GM12878 (cell line): Measurements from ENCODE around the gene RBMS1. TPM values are rescaled to one million over a fixed set of nuclear protein-coding genes. Genes with fewer than 3 reads are reported as not detected.

Experiments used
- ATAC-seq: fragments of 200-7000 bp; cut with Tn5 transposase; 3 replicates; pipeline ENCODE4 v1.9.1; 2020; ENCODE audit warnings: mild to moderate bottlenecking, moderate library complexity
- BruUV-seq: library from RNA; stranded (reverse); fragments of 400-500 nt; replicated peaks from 2 replicates; lab custom pipeline; 2021; lab: Mats Ljungman, UMichigan
- CTCF ChIA-PET: fragments of 300-600 bp; sonication (Branson Sonifier 250); formaldehyde crosslinking; extraction: SDS; loops from one replicate; lab custom pipeline; 2021; ENCODE audit warnings: inconsistent platforms; lab: Yijun Ruan, JAX
- POLR2A ChIA-PET: fragments of 350-600 bp; formaldehyde crosslinking; extraction: SDS; loops from one replicate; lab custom pipeline; 2021; ENCODE audit warnings: inconsistent platforms; lab: Charles Lee
- RAD21 ChIA-PET: fragments of 300-600 bp; sonication (Branson Sonifier 250); formaldehyde crosslinking; loops from one replicate; lab custom pipeline; 2023; ENCODE audit warnings: antibody characterized with exemption; ENCODE audit not compliant: unreplicated experiment; lab: Charles Lee
- SMC1A ChIA-PET: fragments of 300-600 bp; sonication (Branson Sonifier 250); formaldehyde crosslinking; loops from one replicate; lab custom pipeline; 2023; ENCODE audit not compliant: unreplicated experiment, uncharacterized antibody; lab: Charles Lee
- DNase-seq: peaks from one replicate; pipeline ENCODE4 v3.0.0-alpha.2; 2011; ENCODE audit warnings: low read depth, low spot score
- FAIRE-seq: peaks from 3 replicates; lab custom pipeline; 2011; peaks lifted over from hg19 to GRCh38; lab: Jason Lieb, UNC
- H2AFZ ChIP-seq: 2 replicates; pipeline ENCODE4 v1.6.0; 2011; ENCODE audit warnings: low read depth, low read length, control low read depth; ENCODE audit not compliant: control insufficient read depth
- H3K27ac ChIP-seq: 2 replicates; pipeline ENCODE4 v1.5.1; 2011; ENCODE audit warnings: control low read depth; ENCODE audit not compliant: control insufficient read depth, insufficient read depth
- H3K27me3 ChIP-seq, 2 experiments: replicated peaks in 1 of 2; 2 replicates each; pipeline versions ENCODE4 v1.6.0 to v1.6.1; 2011; ENCODE audit warnings: low read length in 1 of 2; ENCODE audit not compliant: control insufficient read depth in 2 of 2, insufficient read depth in 2 of 2
- H3K36me3 ChIP-seq, 2 experiments: 2 replicates each; pipeline ENCODE4 v1.5.1; 2011; ENCODE audit warnings: low read length in 1 of 2; ENCODE audit not compliant: control insufficient read depth in 2 of 2, insufficient read depth in 2 of 2
- H3K4me1 ChIP-seq: 2 replicates; pipeline ENCODE4 v1.6.1; 2011; ENCODE audit warnings: mild to moderate bottlenecking, low read length, moderate library complexity, mixed read lengths; ENCODE audit not compliant: control insufficient read depth, insufficient read depth
- H3K4me2 ChIP-seq: 2 replicates; pipeline ENCODE4 v1.6.0; 2011; ENCODE audit warnings: control low read depth; ENCODE audit not compliant: control insufficient read depth, insufficient read depth
- H3K4me3 ChIP-seq: fragments of 200-600 bp; sonication (generic); 2 replicates; pipeline ENCODE4 v1.5.1; 2016
- H3K79me2 ChIP-seq: 2 replicates; pipeline ENCODE4 v1.6.0; 2011; ENCODE audit warnings: low read length; ENCODE audit not compliant: control insufficient read depth, insufficient read depth
- H3K9ac ChIP-seq: 2 replicates; pipeline ENCODE4 v1.8.0; 2011; ENCODE audit warnings: low read length, control low read depth, mixed read lengths; ENCODE audit not compliant: control insufficient read depth, insufficient read depth
- H3K9me3 ChIP-seq: replicated peaks from 3 replicates; pipeline ENCODE4 v1.5.1; 2011; ENCODE audit warnings: mild to moderate bottlenecking, low read length; ENCODE audit not compliant: control insufficient read depth, insufficient read depth
- H4K20me1 ChIP-seq: 2 replicates; pipeline ENCODE4 v1.6.0; 2011; ENCODE audit not compliant: control insufficient read depth, insufficient read depth
- BCL3 ChIP-seq: IDR thresholded peaks from 2 replicates; pipeline ENCODE4 v1.6.1; 2011; ENCODE audit warnings: borderline replicate concordance, low read depth, mild to moderate bottlenecking, moderate library complexity, low read length; ENCODE audit not compliant: insufficient read depth, poor library complexity, severe bottlenecking
- BRCA1 ChIP-seq: IDR thresholded peaks from 2 replicates; pipeline ENCODE4 v1.6.1; 2011; ENCODE audit warnings: low read depth, low read length, improper control_type of control experiment
- CTCF ChIP-seq, 3 experiments: IDR thresholded peaks in 2 of 3; conservative IDR thresholded peaks in 1 of 3; 2 replicates each; pipeline ENCODE4 v1.5.1; 2011; ENCODE audit warnings: low read depth in 3 of 3, low read length in 3 of 3, mild to moderate bottlenecking in 3 of 3, control low read depth in 2 of 3, moderate library complexity in 2 of 3, inconsistent platforms in 1 of 3, mixed read lengths in 1 of 3; ENCODE audit not compliant: control insufficient read depth in 2 of 3, insufficient read depth in 1 of 3; ENCODE audit errors: extremely low read depth in 1 of 3
- IRF5 ChIP-seq: fragments of 450-650 bp; IDR thresholded peaks from 2 replicates; pipeline ENCODE4 v1.6.1; 2017; ENCODE audit warnings: borderline replicate concordance
- NR2F1 ChIP-seq: fragments of 450-650 bp; conservative IDR thresholded peaks from 2 replicates; pipeline ENCODE4 v1.6.1; 2017; ENCODE audit warnings: mild to moderate bottlenecking
- PKNOX1 ChIP-seq: fragments of 450-650 bp; IDR thresholded peaks from 2 replicates; pipeline ENCODE4 v1.6.1; 2016; ENCODE audit warnings: mild to moderate bottlenecking
- PML ChIP-seq: IDR thresholded peaks from 2 replicates; pipeline ENCODE4 v1.6.1; 2012; ENCODE audit warnings: low read length, inconsistent platforms
- POU2F2 ChIP-seq: IDR thresholded peaks from 3 replicates; pipeline ENCODE4 v1.6.1; 2011; ENCODE audit warnings: low read depth, mild to moderate bottlenecking, low read length, borderline replicate concordance
- RELA ChIP-seq: fragments of 450-650 bp; IDR thresholded peaks from 2 replicates; pipeline ENCODE4 v1.8.0; 2014; ENCODE audit warnings: borderline replicate concordance; ENCODE audit not compliant: partially characterized antibody
- SIX5 ChIP-seq: IDR thresholded peaks from 2 replicates; pipeline ENCODE4 v1.6.1; 2011; ENCODE audit warnings: mild to moderate bottlenecking, low read depth, low read length, moderate library complexity; ENCODE audit not compliant: severe bottlenecking
- SMAD1 ChIP-seq: fragments of 450-650 bp; IDR thresholded peaks from 2 replicates; pipeline ENCODE4 v1.6.1; 2018; ENCODE audit warnings: mild to moderate bottlenecking, low read depth; ENCODE audit not compliant: partially characterized antibody
- SMC3 ChIP-seq: IDR thresholded peaks from 2 replicates; pipeline ENCODE4 v1.6.1; 2011; ENCODE audit warnings: low read length, improper control_type of control experiment, borderline replicate concordance
- SREBF1 ChIP-seq: IDR thresholded peaks from 2 replicates; pipeline ENCODE4 v1.6.1; 2012; ENCODE audit warnings: mild to moderate bottlenecking, low read length
- STAT3 ChIP-seq: IDR thresholded peaks from 2 replicates; pipeline ENCODE4 v1.6.1; 2011; ENCODE audit warnings: low read depth, low read length, improper control_type of control experiment
- YY1 ChIP-seq: IDR thresholded peaks from 2 replicates; pipeline ENCODE4 v1.6.1; 2011; ENCODE audit warnings: low read depth, mild to moderate bottlenecking, low read length
- ZNF384 ChIP-seq: IDR thresholded peaks from 2 replicates; pipeline ENCODE4 v1.6.1; 2012; ENCODE audit warnings: low read depth, mild to moderate bottlenecking, low read length, improper control_type of control experiment, borderline replicate concordance
- WGBS: methylation state at CpG from one replicate; pipeline ENCODE4 v1.1.6; 2016; ENCODE audit warnings: low lambda C conversion rate; ENCODE audit not compliant: insufficient replicate concordance, insufficient coverage; ENCODE audit errors: missing lambda C conversion rate; 5-methylcytosine and 5-hydroxymethylcytosine counted together
- in situ Hi-C: fragments of 300-500 bp; cut with MboI; formaldehyde crosslinking; loops from 9 replicates; pipeline ENCODE4 v1.14.3; 2018; ENCODE audit warnings: mixed read lengths
- intact Hi-C: fragments of 100-400 bp; cut with micrococcal nuclease; formaldehyde crosslinking; loops from one replicate; pipeline ENCODE4 v1.14.2; 2022; ENCODE audit not compliant: unreplicated experiment
- polyA plus RNA-seq, 11 experiments: library from polyadenylated mRNA; depleted of rRNA in 4 of 11; unstranded in 6 of 11; stranded (reverse) in 5 of 11; fragments of >200 nt; fragmentation: Nextera tagmentation in 4 of 11; fragmentation: Illumina TruSeq in 1 of 11; extraction: Ambion mirVana in 4 of 11; extraction: Trizol in 1 of 11; gene quantifications; 1 replicate in 1 of 11; 2 replicates in 10 of 11; pipeline versions ENCODE4 v1.2.1 to v1.2.3, GENCODE V29; 2011 to 2016; ENCODE audit warnings: inconsistent platforms in 2 of 11, missing spikeins in 2 of 11, low read depth in 1 of 11
- total RNA-seq, 4 experiments: library from RNA; depleted of rRNA in 3 of 4; stranded (reverse); fragments of >200 nt in 3 of 4; fragmentation: Illumina TruSeq in 1 of 4; extraction: Trizol in 1 of 4; gene quantifications; 2 replicates each; pipeline versions ENCODE4 v1.2.1 to v1.2.3, GENCODE V29; 2013 to 2021

RBMS1 gene
- total and polyA plus RNA-seq, 10 of the 15 experiments (the other 5 are each of a cell fraction or from before 2014, with no cell fraction given), result 0.04 to 0.31 (median 0.17) TPM; not detected in 1

- TF ChIP-seq BCL3 (no peak), SMAD1 (no peak), STAT3 (no peak)
- TF ChIP-seq, all 136 proteins: peak for 0
These were observed 63.6 kb downstream of the RBMS1 start (continued) for GRCh38 chr2:160430001-160430344.

- H4K20me1 ChIP-seq, result no peaks in the 10 kb centered on the region
- no TSS peak for BruUV-seq
- ChIA-PET POLR2A (no interaction called here), RAD21 (interaction anchor here (1.0 to 2.5 kb wide), 3 partner anchors 540 to 634 kb away, joined by 5 to 14 read pairs (median 8); no protein-coding TSS in a partner anchor), CTCF (interaction anchor here (0.7 to 5.1 kb wide), 22 partner anchors 7 to 844 kb away, joined by 3 to 44 read pairs (median 4); no protein-coding TSS in a partner anchor), SMC1A (interaction anchor here (0.8 to 2.0 kb wide), 9 partner anchors 16 to 634 kb away, joined by 3 to 6 read pairs (median 3); no protein-coding TSS in a partner anchor)
- no peak overlapping the region for H3K4me2 ChIP-seq
- no peak for FAIRE-seq
- H3K4me1 ChIP-seq, result no peaks in the 10 kb centered on the region; the same call in 1 of the 2 replicates
- H3K9me3 ChIP-seq, result no peaks in the 10 kb centered on the region; the same call in 2 of the 3 replicates
- H3K27ac ChIP-seq, result no peak overlapping the region
- 4% methylated on average over 1 of the region's 1 CpG for WGBS
- peak; percentile 71 for ATAC-seq
- H3K4me3 ChIP-seq, result no peak overlapping the region
- H3K79me2 ChIP-seq, result no peaks in the 10 kb centered on the region
- intact Hi-C loops (loop anchor here (5.0 kb wide), 1 partner anchor 317 kb away; no protein-coding TSS in a partner anchor), in situ Hi-C loops (no loop called here)
- no peaks in the 10 kb centered on the region for H3K27me3 ChIP-seq
- DNase-seq, result no peak
- peak overlapping the region; percentile 61 for H2AFZ ChIP-seq
- H3K36me3 ChIP-seq, result no peaks in the 10 kb centered on the region
- H3K9ac ChIP-seq, result no peak overlapping the region
- TF ChIP-seq CTCF (IDR thresholded peaks at IDR 0.05 in 2 of 3, conservative IDR thresholded peaks at IDR 0.05 in 1 of 3; ENCODE audit: control insufficient read depth in 2 of 3, extremely low read depth in 1 of 3, insufficient read depth in 1 of 3, low read depth in 3 of 3, low read length in 3 of 3), result peak; percentile 31 to 47 (median 41); a peak in 5 of 6 replicates
- TF ChIP-seq NR2F1, result no peak
- 0 out of 2 replicates have a peak, but pooled peaks have one; percentile 21 for TF ChIP-seq YY1
- no peak for TF ChIP-seq BRCA1
- TF ChIP-seq SREBF1, result no peak
- peak; percentile 41; the same call in 1 of the 2 replicates for TF ChIP-seq SMC3
- TF ChIP-seq RELA, result no peak
- no peak for TF ChIP-seq POU2F2
- no peak for TF ChIP-seq PML
- no peak for TF ChIP-seq ZNF384
- TF ChIP-seq SIX5, result no peak
- no peak for TF ChIP-seq IRF5
- TF ChIP-seq PKNOX1, result no peak
These were observed 64.2 kb downstream of the RBMS1 start for GRCh38 chr2:160429248-160430000.
